A673 (cell line): ENCODE data around the gene HELZ2.

Source experiments
- CTCF ChIP-seq: fragments of 300-800, 200-600 bp; sonication (generic); conservative IDR thresholded peaks from 2 replicates; pipeline ENCODE4 v1.5.1; 2017; ENCODE audit warnings: low read depth, mild to moderate bottlenecking, antibody characterized with exemption, low read length, moderate library complexity, mixed read lengths
- EZH2 ChIP-seq: fragments of 200-600 bp; sonication (generic); IDR thresholded peaks from 2 replicates; pipeline ENCODE4 v1.6.1; 2017; ENCODE audit warnings: borderline replicate concordance, low read depth, mild to moderate bottlenecking, mixed read lengths, antibody characterized with exemption, low read length; ENCODE audit not compliant: poor library complexity, severe bottlenecking

GRCh38 chr20:63530788-63531160 lies 43.3 kb downstream of the HELZ2 start:
- TF ChIP-seq CTCF: no peak
- TF ChIP-seq EZH2: no peak
